Testis (tissue), 5 donors: ENCODE measurements around the gene DAND5. TPM values are rescaled to one million over a fixed set of nuclear protein-coding genes. Genes with fewer than 3 reads are reported as not detected.

Experiments
- DNase-seq: peaks from one replicate; pipeline ENCODE4 v3.0.0-alpha.2; 2019
- H3K27ac ChIP-seq, 2 donors: fragments of 200-600 bp; sonication (generic); one replicate each; pipeline ENCODE4 v1.5.1; 2019
- H3K27me3 ChIP-seq: fragments of 200-600 bp; sonication (generic); one replicate; pipeline ENCODE4 v1.5.1; 2019
- H3K36me3 ChIP-seq: fragments of 200-600 bp; sonication (generic); one replicate; pipeline ENCODE4 v1.5.1; 2017; ENCODE audit warnings: low read depth; ENCODE audit errors: missing control alignments
- H3K4me1 ChIP-seq: fragments of 200-600 bp; sonication (generic); one replicate; pipeline ENCODE4 v1.5.1; 2019
- H3K4me3 ChIP-seq, 2 donors: fragments of 200-600 bp; sonication (generic); one replicate each; pipeline ENCODE4 v1.5.1; 2017 to 2019
- H3K9me3 ChIP-seq: fragments of 200-600 bp; sonication (generic); one replicate; pipeline ENCODE4 v1.5.1; 2017
- CTCF ChIP-seq, 3 experiments: fragments of 450-650 bp in 2 of 3; fragments of 200-600 bp in 1 of 3; sonication (generic) in 1 of 3; IDR thresholded peaks; one replicate each; pipeline ENCODE4 v1.5.1; 2016 to 2019; ENCODE audit warnings: antibody characterized with exemption in 3 of 3, mild to moderate bottlenecking in 2 of 3, moderate library complexity in 1 of 3
- POLR2A ChIP-seq: fragments of 450-650 bp; IDR thresholded peaks from one replicate; pipeline ENCODE4 v1.6.1; 2017; ENCODE audit warnings: antibody characterized with exemption, mild to moderate bottlenecking, moderate library complexity
- WGBS, 2 donors: methylation state at CpG; one replicate each; pipeline ENCODE4 v1.1.5; 2018; 5-methylcytosine and 5-hydroxymethylcytosine counted together
- intact Hi-C: fragments of 100-400 bp; cut with DNase I; formaldehyde crosslinking; loops from one replicate; pipeline ENCODE4 v1.15.1; 2023; ENCODE audit warnings: low total_unique reads
- long read RNA-seq, 2 donors: transcript quantifications; one replicate each; lab custom pipeline, GENCODE V29; 2026
- polyA plus RNA-seq: library from polyadenylated mRNA; stranded (reverse); fragments of 350-450 nt; fragmentation: Illumina TruSeq; extraction: RNeasy Lipid Tissue Mini Kit (QIAGEN cat#74804); gene quantifications from one replicate; pipeline ENCODE4 v1.2.3, GENCODE V29; 2014; ENCODE audit warnings: low read depth, low replicate concordance; ENCODE audit not compliant: insufficient read depth
- total RNA-seq, 2 donors: library from RNA; depleted of rRNA; stranded (reverse); fragments of >200 nt; gene quantifications; one replicate each; pipeline ENCODE4 v1.2.3, GENCODE V29; 2016

DAND5 gene
- total RNA-seq (1 to 10 TPM; 1.4 to 2.8 TPM), polyA plus RNA-seq (0.16 TPM)
- long read RNA-seq, donor 1, transcript DAND5-201 (2 exons, 1,877 nt) = major isoform, 6 of 6 reads
- long read RNA-seq, donor 1, partial matches to known transcripts = 0 of 6 reads
- long read RNA-seq, donor 1, other reads (novel, unspliced or antisense) = 0 of 6 reads
- long read RNA-seq, donor 2, partial matches to known transcripts = 8 of 12 reads
- long read RNA-seq, donor 2, other reads (novel, unspliced or antisense) = 0 of 12 reads

GRCh38 chr19:12969292-12969988, at the start of gene DAND5:
TSS of gene DAND5 (plus strand) at chr19:12969576. CDS start at chr19:12969661, 85 bp downstream.
- Histone ChIP-seq H3K27me3 (no peaks in the 10 kb centered on the region), H3K36me3 (no peaks in the 10 kb centered on the region), H3K4me3 (no peak within 1 kb of the TSS), H3K4me1 (peaks cover 8% of the 10 kb centered on the region), H3K27ac (no peak within 1 kb of the TSS), H3K9me3 (no peaks in the 10 kb centered on the region)
- DNase-seq = peak; percentile 81
- no peak for TF ChIP-seq POLR2A
- no peak for TF ChIP-seq CTCF (IDR thresholded peaks at IDR 0.05)
- 48 to 79% methylated on average over 13 to 14 of the region's 14 CpGs for WGBS, 2 donors
- intact Hi-C loops = loop anchor here (5.0 kb wide), 1 partner anchor 293 kb away; no protein-coding TSS in a partner anchor

- 54 to 67% methylated on average over 3 of the region's 3 CpGs for WGBS, 2 donors
- H3K9me3 ChIP-seq = no peaks in the 10 kb centered on the region
Measured at GRCh38 chr19:12921047-12921446, 48.3 kb upstream of the DAND5 start.

GRCh38 chr19:12922959-12923358, 46.4 kb upstream of the DAND5 start:
- WGBS, 2 donors = 95 to 96% methylated on average over 4 of the region's 4 CpGs
- no peak overlapping the region for H3K4me3 ChIP-seq
- no peaks in the 10 kb centered on the region for H3K27me3 ChIP-seq
- no peaks in the 10 kb centered on the region for H3K9me3 ChIP-seq
- peaks cover 4% of the 10 kb centered on the region for H3K4me1 ChIP-seq
- intact Hi-C loops = no loop called here
- TF ChIP-seq CTCF (IDR thresholded peaks at IDR 0.05) = no peak
- TF ChIP-seq POLR2A = no peak
- DNase-seq = no peak
- H3K36me3 ChIP-seq = no peaks in the 10 kb centered on the region
- no peak overlapping the region for H3K27ac ChIP-seq

More at GRCh38 chr19:12921047-12921446, 48.3 kb upstream of the DAND5 start:
- Histone ChIP-seq H3K27ac (no peak overlapping the region), H3K27me3 (no peaks in the 10 kb centered on the region), H3K4me3 (no peak overlapping the region), H3K4me1 (peaks cover 4% of the 10 kb centered on the region), H3K36me3 (no peaks in the 10 kb centered on the region)
- TF ChIP-seq POLR2A (no peak), CTCF (IDR thresholded peaks at IDR 0.05) (no peak)
- DNase-seq = no peak
- intact Hi-C loops = no loop called here

GRCh38 chr19:12924621-12925310, 44.6 kb upstream of the DAND5 start:
- no peaks in the 10 kb centered on the region for H3K9me3 ChIP-seq
- no peak for TF ChIP-seq CTCF (IDR thresholded peaks at IDR 0.05)
- 89 to 96% methylated on average over 18 to 28 of the region's 29 CpGs for WGBS, 2 donors

More at GRCh38 chr19:12924621-12925310, 44.6 kb upstream of the DAND5 start:
- intact Hi-C loops = no loop called here
- Histone ChIP-seq H3K36me3 (no peaks in the 10 kb centered on the region), H3K4me3 (no peak overlapping the region), H3K27me3 (no peaks in the 10 kb centered on the region), H3K4me1 (no peaks in the 10 kb centered on the region), H3K27ac (no peak overlapping the region)
- no peak for DNase-seq
